ENCODE data around the gene SAP25. TPM values are rescaled to one million over a fixed set of nuclear protein-coding genes. Genes with fewer than 3 reads are reported as not detected.
A peak's percentile ranks its signal among the peaks of the same experiment; 100 is the strongest.

SAP25 gene
- total RNA-seq, 2 experiments from 2014 or later = 52.0 to 53.4 TPM

GRCh38 chr7:100563809-100564400 is 9.8 kb downstream of the SAP25 start:
- Mint-ChIP-seq H3K27me3 (no peaks in the 10 kb centered on the region), H3K27ac (no peak overlapping the region), H3K36me3 (ENCODE audit: low read depth) (peaks cover 36% of the 10 kb centered on the region), H3K4me3 (no peak overlapping the region), H3K9me3 (no peaks in the 10 kb centered on the region), H3K4me1 (ENCODE audit: low read depth) (peaks cover 34% of the 10 kb centered on the region)
- no peaks in the 10 kb centered on the region for H3K27me3 ChIP-seq (ENCODE audit: control insufficient read depth in 1 of 2, insufficient read depth in 2 of 2, low read length in 2 of 2)
- TF ChIP-seq CTCF (IDR thresholded peaks at IDR 0.05) = peak; percentile 92
- peaks cover 34% of the 10 kb centered on the region for H3K36me3 ChIP-seq (ENCODE audit: insufficient read depth, low read length)
- no peak overlapping the region for H3K27ac ChIP-seq (ENCODE audit: low read depth in 1 of 2, low read length in 2 of 2)
- peaks cover 35% of the 10 kb centered on the region for H3K4me1 ChIP-seq (ENCODE audit: insufficient read depth, low read length)
- no peak overlapping the region for H3K4me3 ChIP-seq (ENCODE audit: low read length)
- ChIA-PET CTCF (interaction anchor here (0.7 to 2.0 kb wide), 9 partner anchors 16 to 464 kb away, joined by 3 to 8 read pairs (median 4); partner anchors contain the start of genes FBXO24, LRCH4 and SLC12A9), POLR2A (interaction anchor here (0.9 to 6.6 kb wide), 5 partner anchors 14 to 142 kb away, joined by 3 to 92 read pairs (median 4); partner anchors contain the start of genes FBXO24, LRCH4, POP7 and TSC22D4)
- ATAC-seq (ENCODE audit: poor library complexity) (peak; percentile 76), DNase-seq (peak; percentile 75 to 92 (median 84))
- H3K9me3 ChIP-seq (ENCODE audit: control insufficient read depth in 1 of 2, insufficient read depth in 1 of 2, low read length in 2 of 2) = no peaks in the 10 kb centered on the region
- intact Hi-C loops (cut with DNase I, micrococcal nuclease) = loop anchor here (1.0 to 2.0 kb wide), 5 partner anchors 19 to 287 kb away; no protein-coding TSS in a partner anchor

DNA sequence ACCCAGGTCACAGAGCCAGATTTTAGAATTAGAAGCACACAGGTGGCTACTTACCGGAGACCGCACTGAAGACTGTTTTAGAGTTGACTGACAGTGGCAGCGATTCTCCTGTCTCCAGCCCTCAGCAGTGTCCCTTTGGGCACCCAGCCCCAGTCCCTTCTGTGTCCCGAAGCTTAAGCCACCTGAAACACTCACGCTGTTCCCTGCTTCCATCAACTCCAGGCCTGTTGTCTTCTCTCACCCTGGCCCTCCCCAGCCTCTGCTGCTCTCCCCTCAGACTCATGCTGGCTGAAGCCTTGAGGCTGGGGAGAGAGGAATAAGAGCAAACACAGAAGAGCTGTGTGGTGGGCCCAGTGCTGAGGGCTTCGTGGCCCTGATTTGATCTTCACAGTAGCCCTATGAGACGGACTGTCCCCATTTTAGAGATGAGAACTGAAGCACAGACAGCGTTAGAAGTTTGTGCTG is 10.6 kb downstream of the SAP25 start:
- POLR2A ChIA-PET = interaction anchor here (0.9 to 6.6 kb wide), 3 partner anchors 14 to 28 kb away, joined by 4 to 92 read pairs (median 5); partner anchors contain the start of genes FBXO24 and LRCH4
- intact Hi-C loops (cut with DNase I, micrococcal nuclease) = no loop called here
- CTCF ChIA-PET = interaction anchor here (1.3 to 1.4 kb wide), 4 partner anchors 18 to 23 kb away, joined by 4 to 8 read pairs (median 4); partner anchors contain the start of genes FBXO24 and LRCH4

More for the DNA sequence above, 10.6 kb downstream of the SAP25 start:
- H3K27ac ChIP-seq (ENCODE audit: low read depth in 1 of 2, low read length in 2 of 2) = no peak overlapping the region
- TF ChIP-seq CTCF (IDR thresholded peaks at IDR 0.05) = no peak
- H3K27me3 Mint-ChIP-seq = no peaks in the 10 kb centered on the region
- no peaks in the 10 kb centered on the region for H3K27me3 ChIP-seq (ENCODE audit: control insufficient read depth in 1 of 2, insufficient read depth in 2 of 2, low read length in 2 of 2)
- peaks cover 39% of the 10 kb centered on the region for H3K36me3 ChIP-seq (ENCODE audit: insufficient read depth, low read length)
- DNase-seq (no peak), ATAC-seq (ENCODE audit: poor library complexity) (no peak)
- no peak overlapping the region for H3K27ac Mint-ChIP-seq
- no peaks in the 10 kb centered on the region for H3K9me3 Mint-ChIP-seq
- H3K36me3 Mint-ChIP-seq (ENCODE audit: low read depth) = peaks cover 36% of the 10 kb centered on the region
- no peaks in the 10 kb centered on the region for H3K9me3 ChIP-seq (ENCODE audit: control insufficient read depth in 1 of 2, insufficient read depth in 1 of 2, low read length in 2 of 2)
- peaks cover 27% of the 10 kb centered on the region for H3K4me1 ChIP-seq (ENCODE audit: insufficient read depth, low read length)
- no peak overlapping the region for H3K4me3 ChIP-seq (ENCODE audit: low read length)
- H3K4me1 Mint-ChIP-seq (ENCODE audit: low read depth) = peaks cover 27% of the 10 kb centered on the region
- H3K4me3 Mint-ChIP-seq = no peak overlapping the region

Data from CD4-positive, alpha-beta T cell (primary cell).